GM13976 (cell line): ENCODE results near the gene SPTBN2.

Source experiments
- DNase-seq: peaks from one replicate; pipeline ENCODE4 v3.0.0; 2012; ENCODE audit warnings: low spot score
- in situ Hi-C: fragments of 300-500 bp; cut with MboI; formaldehyde crosslinking; loops from one replicate; pipeline ENCODE4 v1.12.0; 2022; ENCODE audit warnings: low sequenced_read_pairs, mixed read lengths, inconsistent platforms; ENCODE audit not compliant: unreplicated experiment
- TF ChIP-seq, protein P1 (sequence below): IDR thresholded peaks from 2 replicates; pipeline ENCODE4 v1.5.1; 2012; ENCODE audit warnings: borderline replicate concordance, mild to moderate bottlenecking; ENCODE audit not compliant: insufficient read depth; ENCODE audit errors: extremely low read depth, missing control alignments, control extremely low read depth

SPTBN2 gene

DNA sequence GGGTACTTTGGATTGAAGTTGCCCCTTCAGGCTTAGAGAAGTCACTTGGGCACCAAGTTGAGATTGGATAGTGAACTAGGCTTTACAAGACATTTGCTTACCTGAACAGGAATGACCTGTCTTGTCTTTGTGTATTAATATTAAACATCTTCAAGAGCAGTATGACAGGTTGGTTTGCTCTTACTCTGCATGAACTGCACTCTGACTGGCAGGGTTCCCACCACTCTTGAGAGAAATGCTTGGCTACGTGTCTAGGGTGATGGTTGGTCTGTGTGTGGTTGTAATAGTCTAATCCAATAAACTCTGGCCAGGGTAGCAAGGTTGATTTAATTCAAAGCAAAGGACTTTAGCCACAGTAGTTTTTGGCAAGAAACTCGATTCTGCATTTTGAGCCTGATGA, 20.1 kb upstream of the SPTBN2 start:
- TF ChIP-seq, protein P1, sequence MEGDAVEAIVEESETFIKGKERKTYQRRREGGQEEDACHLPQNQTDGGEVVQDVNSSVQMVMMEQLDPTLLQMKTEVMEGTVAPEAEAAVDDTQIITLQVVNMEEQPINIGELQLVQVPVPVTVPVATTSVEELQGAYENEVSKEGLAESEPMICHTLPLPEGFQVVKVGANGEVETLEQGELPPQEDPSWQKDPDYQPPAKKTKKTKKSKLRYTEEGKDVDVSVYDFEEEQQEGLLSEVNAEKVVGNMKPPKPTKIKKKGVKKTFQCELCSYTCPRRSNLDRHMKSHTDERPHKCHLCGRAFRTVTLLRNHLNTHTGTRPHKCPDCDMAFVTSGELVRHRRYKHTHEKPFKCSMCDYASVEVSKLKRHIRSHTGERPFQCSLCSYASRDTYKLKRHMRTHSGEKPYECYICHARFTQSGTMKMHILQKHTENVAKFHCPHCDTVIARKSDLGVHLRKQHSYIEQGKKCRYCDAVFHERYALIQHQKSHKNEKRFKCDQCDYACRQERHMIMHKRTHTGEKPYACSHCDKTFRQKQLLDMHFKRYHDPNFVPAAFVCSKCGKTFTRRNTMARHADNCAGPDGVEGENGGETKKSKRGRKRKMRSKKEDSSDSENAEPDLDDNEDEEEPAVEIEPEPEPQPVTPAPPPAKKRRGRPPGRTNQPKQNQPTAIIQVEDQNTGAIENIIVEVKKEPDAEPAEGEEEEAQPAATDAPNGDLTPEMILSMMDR, result no peak
- DNase-seq, result no peak
- in situ Hi-C loops, result no loop called here

DNA sequence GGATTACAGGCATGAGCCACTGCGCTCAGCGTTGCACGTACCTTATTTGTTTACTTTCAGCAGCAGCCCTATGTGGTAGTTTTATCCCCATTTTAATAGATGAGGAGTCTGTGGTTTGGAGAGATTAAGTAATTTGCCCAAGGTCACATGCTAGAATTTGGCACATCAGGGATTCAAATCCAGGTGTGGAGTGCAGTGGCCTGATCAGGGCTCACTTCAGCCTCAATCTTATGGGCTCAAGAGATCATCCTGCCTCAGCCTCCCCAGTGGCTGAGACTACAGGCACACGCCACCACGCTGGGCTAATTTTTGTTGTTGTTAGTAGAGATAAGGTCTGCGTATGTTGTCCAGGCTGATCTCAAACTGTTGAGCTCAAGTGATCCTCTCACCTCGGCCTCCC, 18.5 kb upstream of the SPTBN2 start:
- TF ChIP-seq, protein P1, result no peak
- no peak for DNase-seq
- in situ Hi-C loops, result no loop called here

DNA sequence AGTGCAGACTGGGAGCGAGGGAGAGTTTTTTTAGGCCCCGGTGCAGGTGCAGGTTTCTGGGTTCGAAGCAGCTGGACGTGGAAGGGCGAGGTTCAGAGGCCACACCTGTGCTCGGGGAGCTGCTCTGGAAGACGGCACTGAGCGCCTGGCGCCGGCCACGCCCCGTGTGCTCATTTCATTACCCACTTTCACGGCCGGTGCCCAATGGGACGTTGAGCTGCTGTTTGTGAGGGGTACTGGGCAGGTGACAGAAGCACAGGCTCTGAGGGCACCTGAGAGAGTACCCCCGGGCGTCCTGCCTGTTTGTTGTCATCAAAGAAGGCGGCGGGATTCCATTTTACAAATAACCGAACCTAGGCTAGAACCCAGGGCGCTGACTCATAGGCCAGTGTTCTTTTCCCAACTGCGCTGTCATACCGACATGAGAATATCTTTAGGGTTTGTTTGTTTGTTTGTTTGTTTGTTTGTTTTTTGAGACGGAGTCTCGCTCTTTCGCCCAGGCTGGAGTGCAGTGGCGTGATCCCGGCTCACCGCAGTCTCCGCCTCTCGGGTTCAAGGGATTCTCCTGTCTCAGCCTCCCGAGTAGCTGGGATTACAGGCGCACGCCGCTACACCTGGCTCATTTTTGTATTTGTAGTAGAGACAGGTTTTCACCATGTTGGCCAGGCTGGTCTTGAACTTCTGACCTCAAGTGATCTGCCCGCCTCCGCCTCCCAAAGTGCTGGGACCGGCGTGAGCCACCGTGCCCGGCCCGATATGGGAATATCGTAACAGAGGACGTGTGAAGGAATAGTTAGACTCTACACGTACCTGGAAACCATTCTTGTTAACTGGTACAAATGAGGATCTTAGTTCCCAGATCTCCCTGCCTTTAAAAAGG, 16.6 kb upstream of the SPTBN2 start:
- in situ Hi-C loops, result no loop called here
- peak; percentile 68 for DNase-seq
- TF ChIP-seq, protein P1, result no peak

DNA sequence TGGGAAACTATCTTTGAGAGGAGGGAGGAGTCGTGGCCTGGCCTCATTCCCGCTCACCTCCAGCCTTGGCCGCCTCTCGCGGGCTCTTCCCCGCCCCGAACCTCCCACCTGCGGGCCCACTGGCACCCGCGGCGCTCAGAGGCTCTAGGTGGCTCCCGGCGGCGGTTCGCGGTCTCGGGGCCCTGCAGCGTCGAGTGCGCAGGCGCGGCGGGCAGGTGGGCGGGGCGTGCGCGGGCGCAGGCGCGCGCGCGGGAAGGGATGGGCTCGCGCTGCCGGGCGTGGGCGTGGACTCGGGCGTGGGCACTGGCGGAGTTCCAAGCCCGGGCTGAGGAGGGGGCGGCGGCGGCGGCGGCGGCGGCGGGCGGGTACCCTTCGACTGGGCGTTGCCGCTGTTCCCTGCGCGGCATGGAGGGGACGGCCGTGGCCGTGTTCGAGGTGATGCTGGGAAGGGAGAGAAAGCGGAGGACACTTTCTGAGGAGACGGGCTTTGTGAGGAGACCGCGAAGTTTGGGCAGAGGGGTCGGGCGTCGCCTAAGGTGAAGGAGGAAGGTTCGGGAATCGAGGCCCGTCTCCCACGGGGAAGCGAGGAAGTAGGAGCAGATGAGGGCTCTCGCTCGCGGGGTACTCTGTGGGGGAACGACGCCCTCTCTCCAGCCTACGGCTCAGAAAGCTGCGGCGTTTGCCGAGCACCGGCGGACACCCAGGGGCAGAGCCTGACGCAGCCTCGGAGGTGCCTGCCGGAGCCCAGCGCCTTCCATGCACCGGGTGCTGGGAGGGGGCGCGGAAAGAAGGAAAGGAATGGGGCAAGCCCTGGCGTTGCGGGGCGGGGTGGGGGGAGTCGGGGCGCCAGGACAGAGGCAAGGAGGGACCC, 15.7 kb upstream of the SPTBN2 start:
- DNase-seq, result peak; percentile 99
- in situ Hi-C loops, result no loop called here
- TF ChIP-seq, protein P1, result peak; percentile 9

DNA sequence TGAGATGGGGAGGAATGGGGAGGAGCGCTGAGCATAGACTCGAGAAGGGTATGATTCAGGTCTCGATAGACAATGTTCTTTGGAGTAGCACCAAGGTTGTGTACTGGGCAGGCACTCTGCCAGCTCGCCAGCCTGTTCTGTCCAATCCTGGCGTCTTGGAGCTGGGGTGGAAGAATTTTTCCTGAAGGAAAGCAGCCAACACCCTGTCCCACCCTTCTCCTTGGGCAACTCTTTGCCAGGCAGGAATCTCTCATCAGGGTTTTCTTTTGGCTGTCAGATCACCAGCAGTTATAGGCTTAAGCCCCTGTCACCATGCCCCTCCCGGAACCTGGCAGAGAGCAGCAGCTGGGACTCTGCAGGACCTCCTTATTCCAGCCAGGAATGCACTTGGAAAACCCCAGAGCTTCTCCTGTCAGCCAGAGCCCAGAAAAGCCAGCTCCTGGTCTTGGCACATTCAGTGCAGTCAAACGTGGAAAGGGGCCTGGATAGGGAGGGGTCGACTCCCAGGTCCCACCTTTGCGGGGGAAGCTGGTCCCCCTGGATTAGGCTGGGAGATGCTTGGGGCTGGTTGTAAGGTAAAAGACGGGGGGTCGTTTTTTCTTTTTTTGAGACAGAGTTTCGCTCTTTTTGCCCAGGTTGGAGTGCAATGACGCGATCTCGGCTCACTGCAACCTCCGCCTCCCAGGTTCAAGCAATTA, 14.4 kb upstream of the SPTBN2 start:
- no peak for DNase-seq
- TF ChIP-seq, protein P1, result no peak
- in situ Hi-C loops, result no loop called here

DNA sequence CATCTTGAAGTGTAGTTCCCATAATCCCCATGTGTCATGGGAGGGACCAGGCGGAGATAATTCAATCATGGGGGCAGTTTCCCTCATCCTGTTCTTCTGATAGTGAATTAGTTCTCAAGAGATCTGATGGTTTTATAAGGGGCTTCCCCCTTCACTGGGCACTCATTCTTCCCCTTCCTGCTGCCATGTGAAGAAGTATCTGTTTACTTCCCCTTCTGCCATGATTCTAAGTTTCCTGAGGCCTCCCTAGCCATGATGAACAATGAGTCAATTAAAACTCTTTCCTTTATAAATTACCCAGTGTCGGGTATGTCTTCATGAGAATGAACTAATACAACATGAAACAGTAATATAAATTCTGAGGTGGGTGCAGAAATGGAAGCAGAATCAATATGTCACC, 12.1 kb upstream of the SPTBN2 start:
- DNase-seq, result no peak
- in situ Hi-C loops, result no loop called here
- TF ChIP-seq, protein P1, result no peak
